NCI-H2107 treated with DMSO at 0.1 percent for 48 hours (cell line): Measurements from ENCODE around the gene TRAF3.
"Not testable (repeated sequence)": the region's sequence is repeated elsewhere in the genome, so short reads cannot be mapped to it uniquely, and the experiment has no call there.

ENCODE experiments used
- DNase-seq: peaks from one replicate; lab custom pipeline; 2025; ENCODE audit not compliant: unreplicated experiment; lab: John Stamatoyannopoulos, UW

Gene TRAF3

GRCh38 chr14:102883554-102883953 is 106.3 kb downstream of the TRAF3 start:
- DNase-seq: no peak

- DNase-seq: no peak
These were observed 108.6 kb downstream of the TRAF3 start for GRCh38 chr14:102885737-102886447.

GRCh38 chr14:102888748-102889147 is 111.5 kb downstream of the TRAF3 start:
- no peak for DNase-seq

- DNase-seq: no peak
These were observed 112.4 kb downstream of the TRAF3 start for GRCh38 chr14:102889615-102890014.

GRCh38 chr14:102891111-102891510 is 113.9 kb downstream of the TRAF3 start:
- no peak for DNase-seq

GRCh38 chr14:102891556-102891955 is 114.3 kb downstream of the TRAF3 start:
- no peak for DNase-seq

- no peak for DNase-seq
These were observed 115.4 kb downstream of the TRAF3 start for GRCh38 chr14:102892651-102893050.

- no peak for DNase-seq
These were observed 116.2 kb downstream of the TRAF3 start for GRCh38 chr14:102893452-102893851.

- not testable (repeated sequence) for DNase-seq
These were observed 119.5 kb downstream of the TRAF3 start for GRCh38 chr14:102896735-102897134.

GRCh38 chr14:102897299-102898027 is 120.2 kb downstream of the TRAF3 start:
- no peak for DNase-seq

GRCh38 chr14:102898298-102898697 is 121.0 kb downstream of the TRAF3 start:
- no peak for DNase-seq

GRCh38 chr14:102898776-102899515 is 121.7 kb downstream of the TRAF3 start:
- no peak for DNase-seq

GRCh38 chr14:102899516-102899900 is 122.3 kb downstream of the TRAF3 start:
- DNase-seq: no peak

- DNase-seq: no peak
These were observed 123.7 kb downstream of the TRAF3 start for GRCh38 chr14:102900631-102901571.

- DNase-seq: no peak
These were observed 124.4 kb downstream of the TRAF3 start for GRCh38 chr14:102901633-102902032.

- no peak for DNase-seq
These were observed 124.8 kb downstream of the TRAF3 start for GRCh38 chr14:102902086-102902485.

- peak; percentile 78 for DNase-seq
These were observed 125.4 kb downstream of the TRAF3 start for GRCh38 chr14:102902523-102903247.

- no peak for DNase-seq
These were observed 126.1 kb downstream of the TRAF3 start for GRCh38 chr14:102903248-102903888.

- DNase-seq: no peak
These were observed 126.8 kb downstream of the TRAF3 start for GRCh38 chr14:102903889-102904512.
